Sigmoid colon (tissue), 4 donors: Measurements from ENCODE around the gene SESN1.
"Not testable (repeated sequence)": the region's sequence is repeated elsewhere in the genome, so short reads cannot be mapped to it uniquely, and the experiment has no call there.

ENCODE experiments used
- POLR2A ChIP-seq, 2 donors: fragments of 450-650 bp; IDR thresholded peaks; one replicate each; pipeline ENCODE4 v1.6.1; 2016; ENCODE audit warnings: antibody characterized with exemption in 2 of 2, mild to moderate bottlenecking in 2 of 2, moderate library complexity in 2 of 2
- POLR2AphosphoS5 ChIP-seq, 4 donors: sonication (generic); formaldehyde crosslinking; IDR thresholded peaks; one replicate each; pipeline ENCODE4 v1.6.1; 2017; ENCODE audit warnings: antibody characterized with exemption in 4 of 4
- TF ChIP-seq, protein P1 (sequence below), 4 experiments: fragments of 450-650 bp in 3 of 4; fragments of 200-600 bp in 1 of 4; IDR thresholded peaks; one replicate each; pipeline ENCODE4 v1.5.1; 2016 to 2019; ENCODE audit warnings: antibody characterized with exemption in 4 of 4, mild to moderate bottlenecking in 3 of 4, moderate library complexity in 2 of 4

- TF ChIP-seq, protein P1, sequence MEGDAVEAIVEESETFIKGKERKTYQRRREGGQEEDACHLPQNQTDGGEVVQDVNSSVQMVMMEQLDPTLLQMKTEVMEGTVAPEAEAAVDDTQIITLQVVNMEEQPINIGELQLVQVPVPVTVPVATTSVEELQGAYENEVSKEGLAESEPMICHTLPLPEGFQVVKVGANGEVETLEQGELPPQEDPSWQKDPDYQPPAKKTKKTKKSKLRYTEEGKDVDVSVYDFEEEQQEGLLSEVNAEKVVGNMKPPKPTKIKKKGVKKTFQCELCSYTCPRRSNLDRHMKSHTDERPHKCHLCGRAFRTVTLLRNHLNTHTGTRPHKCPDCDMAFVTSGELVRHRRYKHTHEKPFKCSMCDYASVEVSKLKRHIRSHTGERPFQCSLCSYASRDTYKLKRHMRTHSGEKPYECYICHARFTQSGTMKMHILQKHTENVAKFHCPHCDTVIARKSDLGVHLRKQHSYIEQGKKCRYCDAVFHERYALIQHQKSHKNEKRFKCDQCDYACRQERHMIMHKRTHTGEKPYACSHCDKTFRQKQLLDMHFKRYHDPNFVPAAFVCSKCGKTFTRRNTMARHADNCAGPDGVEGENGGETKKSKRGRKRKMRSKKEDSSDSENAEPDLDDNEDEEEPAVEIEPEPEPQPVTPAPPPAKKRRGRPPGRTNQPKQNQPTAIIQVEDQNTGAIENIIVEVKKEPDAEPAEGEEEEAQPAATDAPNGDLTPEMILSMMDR (IDR thresholded peaks at IDR 0.05): not testable (repeated sequence)
- TF ChIP-seq POLR2A, POLR2AphosphoS5 (IDR thresholded peaks at IDR 0.05): not testable (repeated sequence)
These were observed 116.0 kb downstream of the SESN1 start for GRCh38 chr6:108978638-108979037.
